HEK293 (cell line): ENCODE measurements around the gene KLRC3.
"Not testable (repeated sequence)": the region's sequence is repeated elsewhere in the genome, so short reads cannot be mapped to it uniquely, and the experiment has no call there.

Experiments used
- CTCF ChIA-PET: fragments of 350-600 bp; formaldehyde crosslinking; extraction: SDS; loops from one replicate; lab custom pipeline; 2021; ENCODE audit warnings: antibody characterized with exemption; lab: Yijun Ruan, JAX
- POLR2A ChIA-PET: fragments of 300-600 bp; formaldehyde crosslinking; extraction: SDS; loops from one replicate; lab custom pipeline; 2020; ENCODE audit warnings: antibody characterized with exemption, inconsistent platforms; lab: Yijun Ruan, JAX
- H3K27ac ChIP-seq: fragments of 200-500 bp; sonication (Bioruptor generic); 2 replicates; pipeline ENCODE4 v1.5.1; 2014; ENCODE audit warnings: low read depth, low read length, control low read depth, inconsistent platforms; ENCODE audit errors: extremely low read depth
- H3K36me3 ChIP-seq, 2 experiments: fragments of 200-500 bp in 1 of 2; sonication (Bioruptor generic) in 1 of 2; 1 replicate in 1 of 2; 2 replicates in 1 of 2; pipeline ENCODE4 v1.5.1; 2014 to 2017; ENCODE audit warnings: inconsistent platforms in 2 of 2, low read length in 2 of 2; ENCODE audit not compliant: control insufficient read depth in 2 of 2, insufficient read depth in 1 of 2
- H3K4me1 ChIP-seq: fragments of 200-500 bp; sonication (Bioruptor generic); 2 replicates; pipeline ENCODE4 v1.5.1; 2014; ENCODE audit warnings: mild to moderate bottlenecking, low read length, inconsistent platforms; ENCODE audit not compliant: control insufficient read depth, insufficient read depth
- H3K4me3 ChIP-seq: 2 replicates; pipeline ENCODE4 v1.5.1; 2011; ENCODE audit warnings: low read depth, mild to moderate bottlenecking, control low read depth, low read length, moderate library complexity
- H3K9me3 ChIP-seq: fragments of 200-500 bp; sonication (Bioruptor generic); 2 replicates; pipeline ENCODE4 v1.5.1; 2014; ENCODE audit warnings: low read depth, low read length, inconsistent platforms; ENCODE audit not compliant: control insufficient read depth, insufficient read depth
- KLF8 ChIP-seq: fragments of 450-650 bp; formaldehyde crosslinking; IDR thresholded peaks from 2 replicates; pipeline ENCODE4 v1.5.1; 2016; ENCODE audit warnings: missing biosample characterization, missing genetic modification characterization
- MEIS1 ChIP-seq: sonication (generic); formaldehyde crosslinking; IDR thresholded peaks from 2 replicates; pipeline ENCODE4 v1.8.1; 2022; ENCODE audit warnings: missing genetic modification reagents, mild to moderate bottlenecking, borderline replicate concordance
- MZF1 ChIP-seq: fragments of 450-650 bp; formaldehyde crosslinking; IDR thresholded peaks from 2 replicates; pipeline ENCODE4 v1.5.1; 2017; ENCODE audit warnings: missing biosample characterization, missing genetic modification characterization, borderline replicate concordance
- PRDM1 ChIP-seq: fragments of 450-650 bp; formaldehyde crosslinking; IDR thresholded peaks from 2 replicates; pipeline ENCODE4; 2016; ENCODE audit warnings: missing biosample characterization, missing genetic modification characterization
- REPIN1 ChIP-seq: fragments of 450-650 bp; formaldehyde crosslinking; IDR thresholded peaks from 2 replicates; pipeline ENCODE4 v1.5.1; 2017; ENCODE audit warnings: missing biosample characterization, missing genetic modification characterization, low read depth
- SETDB1 ChIP-seq: IDR thresholded peaks from one replicate; pipeline ENCODE4 v1.6.1; 2017; ENCODE audit warnings: mild to moderate bottlenecking, low read length, moderate library complexity, mixed read lengths; ENCODE audit not compliant: insufficient read length
- ZBTB21 ChIP-seq: fragments of 450-650 bp; formaldehyde crosslinking; IDR thresholded peaks from 2 replicates; pipeline ENCODE4 v1.5.1; 2017; ENCODE audit warnings: missing biosample characterization, missing genetic modification characterization
- ZEB2 ChIP-seq: fragments of 450-650 bp; formaldehyde crosslinking; IDR thresholded peaks from 2 replicates; pipeline ENCODE4 v1.5.1; 2016; ENCODE audit warnings: missing biosample characterization, missing genetic modification characterization
- ZFP37 ChIP-seq: fragments of 450-650 bp; formaldehyde crosslinking; IDR thresholded peaks from 2 replicates; pipeline ENCODE4 v1.5.1; 2016; ENCODE audit warnings: missing biosample characterization, missing genetic modification characterization
- ZNF133 ChIP-seq: fragments of 450-650 bp; formaldehyde crosslinking; IDR thresholded peaks from 2 replicates; pipeline ENCODE4 v1.5.1; 2016; ENCODE audit warnings: missing biosample characterization, missing genetic modification characterization
- ZNF146 ChIP-seq: fragments of 450-650 bp; formaldehyde crosslinking; IDR thresholded peaks from 2 replicates; pipeline ENCODE4 v1.5.1; 2016; ENCODE audit warnings: missing biosample characterization, missing genetic modification characterization
- ZNF239 ChIP-seq: fragments of 450-650 bp; formaldehyde crosslinking; IDR thresholded peaks from 2 replicates; pipeline ENCODE4 v1.5.1; 2016; ENCODE audit warnings: missing biosample characterization, missing genetic modification characterization
- ZNF248 ChIP-seq: fragments of 450-650 bp; formaldehyde crosslinking; IDR thresholded peaks from 2 replicates; pipeline ENCODE4 v1.5.1; 2017; ENCODE audit warnings: missing biosample characterization, missing genetic modification characterization
- ZNF302 ChIP-seq: fragments of 450-650 bp; formaldehyde crosslinking; IDR thresholded peaks from 2 replicates; pipeline ENCODE4 v1.5.1; 2016; ENCODE audit warnings: missing biosample characterization, missing genetic modification characterization, low read depth
- ZNF341 ChIP-seq: fragments of 450-650 bp; formaldehyde crosslinking; IDR thresholded peaks from 2 replicates; pipeline ENCODE4; 2016; ENCODE audit warnings: low read depth, missing biosample characterization, missing genetic modification characterization
- ZNF366 ChIP-seq: fragments of 450-650 bp; formaldehyde crosslinking; conservative IDR thresholded peaks from 2 replicates; pipeline ENCODE4 v1.5.1; 2016; ENCODE audit warnings: missing biosample characterization, missing genetic modification characterization
- ZNF426 ChIP-seq: fragments of 450-650 bp; formaldehyde crosslinking; IDR thresholded peaks from 2 replicates; pipeline ENCODE4 v1.5.1; 2017; ENCODE audit warnings: missing biosample characterization, missing genetic modification characterization, mild to moderate bottlenecking, inconsistent platforms, moderate library complexity
- ZNF596 ChIP-seq: fragments of 450-650 bp; IDR thresholded peaks from 2 replicates; pipeline ENCODE4 v1.5.0; 2018; ENCODE audit warnings: missing biosample characterization, mild to moderate bottlenecking, missing genetic modification characterization, moderate library complexity
- ZNF658 ChIP-seq: fragments of 450-650 bp; formaldehyde crosslinking; IDR thresholded peaks from 2 replicates; pipeline ENCODE4; 2016; ENCODE audit warnings: missing biosample characterization, missing genetic modification characterization
- ZNF701 ChIP-seq: fragments of 450-650 bp; formaldehyde crosslinking; IDR thresholded peaks from 2 replicates; pipeline ENCODE4 v1.5.1; 2016; ENCODE audit warnings: missing biosample characterization, missing genetic modification characterization
- ZSCAN23 ChIP-seq: fragments of 450-650 bp; formaldehyde crosslinking; IDR thresholded peaks from 2 replicates; pipeline ENCODE4 v1.5.1; 2016; ENCODE audit warnings: missing biosample characterization, missing genetic modification characterization
- TF ChIP-seq, protein P1 (sequence below): fragments of 450-650 bp; formaldehyde crosslinking; IDR thresholded peaks from 2 replicates; pipeline ENCODE4 v1.5.1; 2016; ENCODE audit warnings: missing biosample characterization, missing genetic modification characterization
- TF ChIP-seq, protein P2 (sequence below): fragments of 450-650 bp; IDR thresholded peaks from 2 replicates; pipeline ENCODE4 v1.5.1; 2018; ENCODE audit warnings: missing biosample characterization, missing genetic modification characterization
- TF ChIP-seq, protein P3 (sequence below): fragments of 450-650 bp; formaldehyde crosslinking; IDR thresholded peaks from 2 replicates; pipeline ENCODE4 v1.5.0; 2017; ENCODE audit warnings: missing biosample characterization, missing genetic modification characterization, borderline replicate concordance

Gene KLRC3

DNA sequence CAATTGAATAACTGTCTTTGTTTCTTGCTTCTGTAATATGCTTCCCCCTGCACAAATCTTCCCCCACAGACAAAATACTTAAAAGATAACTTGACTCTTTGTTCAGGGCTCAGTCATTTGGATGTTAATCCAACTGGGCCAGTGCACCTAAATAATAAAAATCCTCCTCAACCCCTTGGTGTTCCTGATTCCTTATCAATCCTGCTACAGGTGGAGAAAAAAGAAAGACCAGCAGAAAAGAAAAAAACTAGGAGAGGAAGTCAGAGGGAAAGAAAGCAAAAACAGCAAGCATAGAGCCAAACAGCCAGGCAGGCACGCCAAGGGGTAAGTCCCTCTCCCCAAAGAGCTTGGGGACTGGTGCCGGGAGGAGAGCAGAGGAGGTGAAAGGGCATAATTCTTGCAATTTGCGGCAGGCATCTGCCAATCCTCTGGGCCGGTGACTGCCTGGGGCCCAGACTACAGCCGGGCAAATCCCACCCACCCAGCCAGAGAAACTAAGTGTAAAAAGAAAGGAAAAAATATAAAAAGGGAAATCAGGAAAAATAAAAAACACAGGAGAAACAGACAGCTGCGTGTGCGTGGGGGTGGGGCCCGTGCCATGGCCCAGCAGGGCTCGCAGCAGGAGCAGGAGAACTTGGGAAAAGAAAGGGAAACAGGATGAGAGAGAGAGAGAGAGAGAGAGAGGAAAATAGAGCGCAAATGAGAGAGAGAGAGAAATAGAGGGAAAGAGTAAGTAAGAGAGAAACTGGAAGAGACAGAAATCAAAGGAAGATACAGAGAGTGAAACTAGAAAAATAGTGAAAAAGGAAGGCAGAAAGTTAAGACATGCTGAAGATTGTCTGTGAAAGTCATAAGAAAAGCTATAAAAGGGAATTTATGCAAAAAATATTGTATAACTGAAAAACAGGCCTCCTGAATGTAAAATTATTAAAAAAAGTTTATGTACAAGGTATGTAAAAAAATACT, 51.9 kb downstream of the KLRC3 start:
- Histone ChIP-seq H3K27ac (no peak overlapping the region), H3K4me1 (peaks cover 6% of the 10 kb centered on the region), H3K9me3 (no peaks in the 10 kb centered on the region), H3K4me3 (no peak overlapping the region), H3K36me3 (peaks cover 0 to 3% of the 10 kb centered on the region in 2 experiments; a peak in 1 of 3 replicates)
- TF ChIP-seq, protein P1, sequence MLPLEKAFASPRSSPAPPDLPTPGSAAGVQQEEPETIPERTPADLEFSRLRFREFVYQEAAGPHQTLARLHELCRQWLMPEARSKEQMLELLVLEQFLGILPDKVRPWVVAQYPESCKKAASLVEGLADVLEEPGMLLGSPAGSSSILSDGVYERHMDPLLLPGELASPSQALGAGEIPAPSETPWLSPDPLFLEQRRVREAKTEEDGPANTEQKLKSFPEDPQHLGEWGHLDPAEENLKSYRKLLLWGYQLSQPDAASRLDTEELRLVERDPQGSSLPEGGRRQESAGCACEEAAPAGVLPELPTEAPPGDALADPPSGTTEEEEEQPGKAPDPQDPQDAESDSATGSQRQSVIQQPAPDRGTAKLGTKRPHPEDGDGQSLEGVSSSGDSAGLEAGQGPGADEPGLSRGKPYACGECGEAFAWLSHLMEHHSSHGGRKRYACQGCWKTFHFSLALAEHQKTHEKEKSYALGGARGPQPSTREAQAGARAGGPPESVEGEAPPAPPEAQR (tag by site-specific recombination), result no peak
- peak; percentile 94 for TF ChIP-seq PRDM1 (tag by site-specific recombination)
- no peak for TF ChIP-seq ZFP37 (tag by site-specific recombination)
- TF ChIP-seq ZBTB21 (tag by site-specific recombination), result no peak
- TF ChIP-seq ZNF146 (tag by site-specific recombination), result no peak
- TF ChIP-seq MZF1 (tag by site-specific recombination), result no peak
- TF ChIP-seq REPIN1 (tag by site-specific recombination), result no peak
- TF ChIP-seq, protein P2, sequence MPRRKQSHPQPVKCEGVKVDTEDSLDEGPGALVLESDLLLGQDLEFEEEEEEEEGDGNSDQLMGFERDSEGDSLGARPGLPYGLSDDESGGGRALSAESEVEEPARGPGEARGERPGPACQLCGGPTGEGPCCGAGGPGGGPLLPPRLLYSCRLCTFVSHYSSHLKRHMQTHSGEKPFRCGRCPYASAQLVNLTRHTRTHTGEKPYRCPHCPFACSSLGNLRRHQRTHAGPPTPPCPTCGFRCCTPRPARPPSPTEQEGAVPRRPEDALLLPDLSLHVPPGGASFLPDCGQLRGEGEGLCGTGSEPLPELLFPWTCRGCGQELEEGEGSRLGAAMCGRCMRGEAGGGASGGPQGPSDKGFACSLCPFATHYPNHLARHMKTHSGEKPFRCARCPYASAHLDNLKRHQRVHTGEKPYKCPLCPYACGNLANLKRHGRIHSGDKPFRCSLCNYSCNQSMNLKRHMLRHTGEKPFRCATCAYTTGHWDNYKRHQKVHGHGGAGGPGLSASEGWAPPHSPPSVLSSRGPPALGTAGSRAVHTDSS (tag by site-specific recombination), result no peak
- TF ChIP-seq ZEB2 (tag by site-specific recombination), result no peak
- no peak for TF ChIP-seq ZNF341 (tag by site-specific recombination)
- no peak for TF ChIP-seq ZNF239 (tag by site-specific recombination)
- TF ChIP-seq ZNF596, result peak; percentile 60; the same call in 1 of the 2 replicates
- TF ChIP-seq ZNF248 (tag by site-specific recombination), result no peak
- 0 out of 2 replicates have a peak, but pooled peaks have one; percentile 35 for TF ChIP-seq ZNF366 (tag by site-specific recombination)
- ChIA-PET POLR2A (interaction anchor here (1.0 kb wide), 1 partner anchor 17 kb away, joined by 3 read pairs; no protein-coding TSS in a partner anchor), CTCF (interaction anchor here (2.3 kb wide), 1 partner anchor 193 kb away, joined by 10 read pairs; no protein-coding TSS in a partner anchor)

DNA sequence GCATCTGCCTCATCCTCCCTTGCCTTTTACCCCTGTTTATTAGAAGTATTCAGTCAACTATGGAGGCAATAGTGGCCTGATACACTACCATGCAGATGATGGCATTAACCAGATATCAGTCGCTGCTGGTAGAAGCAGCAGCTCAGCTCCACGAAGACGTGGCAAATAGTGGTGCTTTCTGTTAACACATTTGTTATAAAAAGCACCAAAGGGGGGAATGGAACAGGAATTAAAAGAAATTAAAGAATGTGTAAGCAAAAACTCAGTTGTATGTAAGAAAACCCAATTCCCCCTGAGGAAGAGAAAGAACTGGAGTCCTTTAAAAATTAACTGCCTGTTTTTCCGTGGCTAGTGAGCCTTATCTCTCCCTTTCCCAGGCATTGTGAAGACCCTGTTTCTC, 52.7 kb downstream of the KLRC3 start:
- H3K4me1 ChIP-seq, POLR2A ChIA-PET, H3K27ac ChIP-seq, H3K9me3 ChIP-seq, H3K36me3 ChIP-seq, H3K4me3 ChIP-seq: not testable (repeated sequence)
- CTCF ChIA-PET, result interaction anchor here (1.6 to 2.3 kb wide), 2 partner anchors 132 to 194 kb away, joined by 7 to 10 read pairs; no protein-coding TSS in a partner anchor
- TF ChIP-seq ZNF701 (tag by site-specific recombination) (peak; percentile 95), SETDB1 (peak; percentile 44)

DNA sequence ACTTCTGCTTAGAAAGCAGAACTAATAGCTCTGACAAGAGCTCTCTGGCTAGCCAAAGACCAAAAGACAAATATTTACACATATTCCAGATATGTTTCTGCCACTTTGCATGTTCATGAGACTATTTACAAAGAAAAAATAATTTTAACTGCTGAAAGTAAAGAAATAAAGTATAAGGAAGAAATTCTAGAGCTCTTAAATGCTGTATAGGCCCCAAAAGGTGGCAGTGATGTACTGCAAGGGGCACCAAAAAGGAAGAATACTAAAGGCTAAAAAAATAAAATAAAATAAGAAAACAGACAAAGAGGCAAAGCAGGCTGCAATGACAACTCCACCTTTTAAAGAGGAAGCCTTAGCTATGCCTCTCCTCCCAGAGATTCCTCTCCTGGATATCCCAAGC, 53.5 kb downstream of the KLRC3 start:
- peaks cover 14% of the 10 kb centered on the region for H3K4me1 ChIP-seq
- TF ChIP-seq ZSCAN23 (no peak), ZNF658 (no peak), KLF8 (tag by site-specific recombination) (no peak), ZNF133 (tag by site-specific recombination) (no peak), MZF1 (tag by site-specific recombination) (no peak), ZNF302 (tag by site-specific recombination) (no peak), MEIS1 (no peak), ZNF426 (tag by site-specific recombination) (no peak)
- TF ChIP-seq, protein P3, sequence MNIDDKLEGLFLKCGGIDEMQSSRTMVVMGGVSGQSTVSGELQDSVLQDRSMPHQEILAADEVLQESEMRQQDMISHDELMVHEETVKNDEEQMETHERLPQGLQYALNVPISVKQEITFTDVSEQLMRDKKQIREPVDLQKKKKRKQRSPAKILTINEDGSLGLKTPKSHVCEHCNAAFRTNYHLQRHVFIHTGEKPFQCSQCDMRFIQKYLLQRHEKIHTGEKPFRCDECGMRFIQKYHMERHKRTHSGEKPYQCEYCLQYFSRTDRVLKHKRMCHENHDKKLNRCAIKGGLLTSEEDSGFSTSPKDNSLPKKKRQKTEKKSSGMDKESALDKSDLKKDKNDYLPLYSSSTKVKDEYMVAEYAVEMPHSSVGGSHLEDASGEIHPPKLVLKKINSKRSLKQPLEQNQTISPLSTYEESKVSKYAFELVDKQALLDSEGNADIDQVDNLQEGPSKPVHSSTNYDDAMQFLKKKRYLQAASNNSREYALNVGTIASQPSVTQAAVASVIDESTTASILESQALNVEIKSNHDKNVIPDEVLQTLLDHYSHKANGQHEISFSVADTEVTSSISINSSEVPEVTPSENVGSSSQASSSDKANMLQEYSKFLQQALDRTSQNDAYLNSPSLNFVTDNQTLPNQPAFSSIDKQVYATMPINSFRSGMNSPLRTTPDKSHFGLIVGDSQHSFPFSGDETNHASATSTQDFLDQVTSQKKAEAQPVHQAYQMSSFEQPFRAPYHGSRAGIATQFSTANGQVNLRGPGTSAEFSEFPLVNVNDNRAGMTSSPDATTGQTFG (tag by site-specific recombination), result no peak

More for the DNA sequence above, 53.5 kb downstream of the KLRC3 start:
- POLR2A ChIA-PET, result no interaction called here
- no peaks in the 10 kb centered on the region for H3K9me3 ChIP-seq
- no peak overlapping the region for H3K4me3 ChIP-seq
- peak overlapping the region; percentile 95; the same call in 1 of the 2 replicates for H3K27ac ChIP-seq
- H3K36me3 ChIP-seq, result no peaks in the 10 kb centered on the region
- CTCF ChIA-PET, result interaction anchor here (0.5 to 2.3 kb wide), 11 partner anchors 8 to 350 kb away, joined by 3 to 10 read pairs (median 4); no protein-coding TSS in a partner anchor
